ENCODE measurements around the gene EYS. TPM values are rescaled to one million over a fixed set of nuclear protein-coding genes. Genes with fewer than 3 reads are reported as not detected.
"Not testable (repeated sequence)": the region's sequence is repeated elsewhere in the genome, so short reads cannot be mapped to it uniquely, and the experiment has no call there.

EYS gene
- total RNA-seq, 1 donor from 2014 or later: 0.06 TPM

GRCh38 chr6:63899550-63899949, 1807.5 kb downstream of the EYS start:
- no peak for TF ChIP-seq CTCF (conservative IDR thresholded peaks at IDR 0.05; ENCODE audit: low read depth, low read length)
- DNase-seq (ENCODE audit: low read depth): no peak
- no peak overlapping the region for H3K4me3 ChIP-seq (ENCODE audit: low read depth, low read length)

- DNase-seq (ENCODE audit: low read depth): no peak
- no peak overlapping the region for H3K4me3 ChIP-seq (ENCODE audit: low read depth, low read length)
- TF ChIP-seq CTCF (conservative IDR thresholded peaks at IDR 0.05; ENCODE audit: low read depth, low read length): no peak
Observed at GRCh38 chr6:63897952-63898351, 1809.1 kb downstream of the EYS start.

GRCh38 chr6:63897459-63897858, 1809.6 kb downstream of the EYS start:
- TF ChIP-seq CTCF (conservative IDR thresholded peaks at IDR 0.05; ENCODE audit: low read depth, low read length): no peak
- DNase-seq (ENCODE audit: low read depth): no peak
- no peak overlapping the region for H3K4me3 ChIP-seq (ENCODE audit: low read depth, low read length)

GRCh38 chr6:63888416-63888815, 1818.6 kb downstream of the EYS start:
- no peak for DNase-seq (ENCODE audit: low read depth)
- no peak for TF ChIP-seq CTCF (conservative IDR thresholded peaks at IDR 0.05; ENCODE audit: low read depth, low read length)
- no peak overlapping the region for H3K4me3 ChIP-seq (ENCODE audit: low read depth, low read length)

GRCh38 chr6:63887804-63888203, 1819.2 kb downstream of the EYS start:
- not testable (repeated sequence) for H3K4me3 ChIP-seq (ENCODE audit: low read depth, low read length); DNase-seq (ENCODE audit: low read depth)

GRCh38 chr6:63887002-63887751, 1819.8 kb downstream of the EYS start:
- no peak overlapping the region for H3K4me3 ChIP-seq (ENCODE audit: low read depth, low read length)
- no peak for TF ChIP-seq CTCF (conservative IDR thresholded peaks at IDR 0.05; ENCODE audit: low read depth, low read length)
- DNase-seq (ENCODE audit: low read depth): no peak

GRCh38 chr6:63886341-63886740, 1820.7 kb downstream of the EYS start:
- DNase-seq (ENCODE audit: low read depth): no peak
- no peak for TF ChIP-seq CTCF (conservative IDR thresholded peaks at IDR 0.05; ENCODE audit: low read depth, low read length)
- no peak overlapping the region for H3K4me3 ChIP-seq (ENCODE audit: low read depth, low read length)

Measured in epithelial cell of proximal tubule (primary cell).